ENCODE measurements around the gene RPN2. TPM values are rescaled to one million over a fixed set of nuclear protein-coding genes. Genes with fewer than 3 reads are reported as not detected.

RPN2 gene
- total RNA-seq (2021) (222 and 239 TPM in 2 replicates), Bru-seq, nascent RNA (percentile 90 among the genes with signal in this experiment), BruChase-seq, experiment 1, labeled RNA remaining after a 2-hour chase (percentile 82 among the genes with signal in this experiment), BruChase-seq, experiment 2, labeled RNA remaining after a 6-hour chase (percentile 89 among the genes with signal in this experiment)
- long read RNA-seq, transcript RPN2-201 (17 exons, 2,515 nt): major isoform, 643 of 770 reads
- long read RNA-seq, partial matches to known transcripts: 40 of 770 reads
- long read RNA-seq, other reads (novel, unspliced or antisense): 87 of 770 reads

- intact Hi-C loops (cut with micrococcal nuclease; ENCODE audit: unreplicated experiment): no loop called here
- POLR2A ChIA-PET (ENCODE audit: low non-redundant PET): interaction anchor here (0.5 to 1.1 kb wide), 2 partner anchors 13 to 343 kb away, joined by 5 to 7 read pairs; no protein-coding TSS in a partner anchor
- no peaks in the 10 kb centered on the region for H3K27me3 ChIP-seq (replicated peaks; ENCODE audit: insufficient read depth, low read depth, low read length, poor library complexity)
- BruUV-seq (replicated peaks): no TSS peak
- CTCF ChIA-PET: interaction anchor here (0.5 to 1.2 kb wide), 5 partner anchors 13 to 1647 kb away, joined by 3 to 9 read pairs (median 4); partner anchors contain the start of gene DSN1
- H3K4me3 ChIP-seq (ENCODE audit: low read depth, low read length, poor library complexity, severe bottlenecking): peak within 1 kb of the TSS; percentile 80
- DNase-seq (ENCODE audit: low spot score): peak; percentile 99
- TF ChIP-seq EZH2 (IDR thresholded peaks at IDR 0.05; ENCODE audit: borderline replicate concordance, low read depth, low read length, poor library complexity, severe bottlenecking) (no peak), CTCF (conservative IDR thresholded peaks at IDR 0.05; ENCODE audit: low read depth, low read length) (no peak)
- H3K4me1 ChIP-seq (ENCODE audit: insufficient read depth, low read length, poor library complexity, severe bottlenecking): no peaks in the 10 kb centered on the region
- H3K36me3 ChIP-seq (ENCODE audit: insufficient read depth, low read length, poor library complexity, severe bottlenecking): peaks cover 15% of the 10 kb centered on the region
- H3K27ac ChIP-seq (ENCODE audit: low read depth, low read length, poor library complexity, severe bottlenecking): peak within 1 kb of the TSS; percentile 99
- H3K9me3 ChIP-seq (ENCODE audit: low read depth, low read length, poor library complexity, severe bottlenecking): no peaks in the 10 kb centered on the region
These were observed at the start of gene RPN2, which contains the start of gene MROH8 for GRCh38 chr20:37178839-37179682. TSS of gene RPN2 (plus strand) at chr20:37179330. CDS start at chr20:37179357, 27 bp downstream. TSS of gene MROH8 (minus strand) at chr20:37179548.

- no TSS peak for BruUV-seq (replicated peaks)
- POLR2A ChIA-PET (ENCODE audit: low non-redundant PET): no interaction called here
These were observed 47.6 kb upstream of the RPN2 start for GRCh38 chr20:37131486-37131885.

More at GRCh38 chr20:37131486-37131885, 47.6 kb upstream of the RPN2 start:
- intact Hi-C loops (cut with micrococcal nuclease; ENCODE audit: unreplicated experiment): no loop called here
- no peak overlapping the region for H3K4me3 ChIP-seq (ENCODE audit: low read depth, low read length, poor library complexity, severe bottlenecking)
- H3K36me3 ChIP-seq (ENCODE audit: insufficient read depth, low read length, poor library complexity, severe bottlenecking): no peaks in the 10 kb centered on the region
- TF ChIP-seq CTCF (conservative IDR thresholded peaks at IDR 0.05; ENCODE audit: low read depth, low read length) (no peak), EZH2 (IDR thresholded peaks at IDR 0.05; ENCODE audit: borderline replicate concordance, low read depth, low read length, poor library complexity, severe bottlenecking) (no peak)
- no peaks in the 10 kb centered on the region for H3K4me1 ChIP-seq (ENCODE audit: insufficient read depth, low read length, poor library complexity, severe bottlenecking)
- no peaks in the 10 kb centered on the region for H3K9me3 ChIP-seq (ENCODE audit: low read depth, low read length, poor library complexity, severe bottlenecking)
- no peaks in the 10 kb centered on the region for H3K27me3 ChIP-seq (replicated peaks; ENCODE audit: insufficient read depth, low read depth, low read length, poor library complexity)
- no peak overlapping the region for H3K27ac ChIP-seq (ENCODE audit: low read depth, low read length, poor library complexity, severe bottlenecking)
- no peak for DNase-seq (ENCODE audit: low spot score)
- CTCF ChIA-PET: no interaction called here
